Loucy (cell line): Measurements from ENCODE around the gene TDRD10.

ENCODE experiments used
- EZH2phosphoT487 ChIP-seq: fragments of 200-600 bp; IDR thresholded peaks from 2 replicates; pipeline ENCODE4 v1.6.1; 2018; ENCODE audit warnings: antibody characterized with exemption, mild to moderate bottlenecking, moderate library complexity, borderline replicate concordance
- TF ChIP-seq, protein P1 (sequence below): fragments of 200-600 bp; sonication (generic); conservative IDR thresholded peaks from 2 replicates; pipeline ENCODE4 v1.5.1; 2014; ENCODE audit warnings: mild to moderate bottlenecking, antibody characterized with exemption, low read length

DNA sequence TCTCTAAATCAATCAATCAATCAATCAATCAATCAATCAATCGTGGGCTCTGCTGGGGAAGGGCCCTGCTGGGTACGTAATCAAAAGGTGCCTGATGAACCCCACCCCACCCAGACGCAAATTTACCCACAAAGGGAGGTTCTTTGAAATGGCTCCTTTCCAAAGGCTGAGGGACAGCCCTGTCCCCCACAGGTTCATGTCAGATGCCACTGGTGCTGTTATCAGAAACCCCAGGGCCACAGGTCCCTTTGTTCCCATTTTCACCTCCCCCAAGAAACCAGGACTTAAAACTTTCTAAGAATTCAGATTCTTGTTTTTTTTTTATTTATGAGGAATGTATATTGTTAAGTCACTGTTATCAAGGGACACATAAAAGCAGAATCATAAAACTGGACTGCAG, 79.7 kb downstream of the TDRD10 start:
- TF ChIP-seq, protein P1, sequence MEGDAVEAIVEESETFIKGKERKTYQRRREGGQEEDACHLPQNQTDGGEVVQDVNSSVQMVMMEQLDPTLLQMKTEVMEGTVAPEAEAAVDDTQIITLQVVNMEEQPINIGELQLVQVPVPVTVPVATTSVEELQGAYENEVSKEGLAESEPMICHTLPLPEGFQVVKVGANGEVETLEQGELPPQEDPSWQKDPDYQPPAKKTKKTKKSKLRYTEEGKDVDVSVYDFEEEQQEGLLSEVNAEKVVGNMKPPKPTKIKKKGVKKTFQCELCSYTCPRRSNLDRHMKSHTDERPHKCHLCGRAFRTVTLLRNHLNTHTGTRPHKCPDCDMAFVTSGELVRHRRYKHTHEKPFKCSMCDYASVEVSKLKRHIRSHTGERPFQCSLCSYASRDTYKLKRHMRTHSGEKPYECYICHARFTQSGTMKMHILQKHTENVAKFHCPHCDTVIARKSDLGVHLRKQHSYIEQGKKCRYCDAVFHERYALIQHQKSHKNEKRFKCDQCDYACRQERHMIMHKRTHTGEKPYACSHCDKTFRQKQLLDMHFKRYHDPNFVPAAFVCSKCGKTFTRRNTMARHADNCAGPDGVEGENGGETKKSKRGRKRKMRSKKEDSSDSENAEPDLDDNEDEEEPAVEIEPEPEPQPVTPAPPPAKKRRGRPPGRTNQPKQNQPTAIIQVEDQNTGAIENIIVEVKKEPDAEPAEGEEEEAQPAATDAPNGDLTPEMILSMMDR, result no peak
- no peak for TF ChIP-seq EZH2phosphoT487
